Activated CD8-positive, alpha-beta T cell treated with anti-CD3 and anti-CD28 coated beads for 36 hours (primary cell): ENCODE data around the gene KCNAB3. TPM values are rescaled to one million over a fixed set of nuclear protein-coding genes. Genes with fewer than 3 reads are reported as not detected.

Experiments used
- ATAC-seq: fragments of 200-7000 bp; cut with Tn5 transposase; one replicate; pipeline ENCODE4 v1.10.0; 2021; ENCODE audit warnings: mild to moderate bottlenecking, moderate library complexity
- CTCF ChIA-PET: fragments of 350-600 bp; sonication (Branson Sonifier 250); formaldehyde crosslinking; loops from one replicate; lab custom pipeline; 2021; ENCODE audit warnings: antibody characterized with exemption; lab: Charles Lee
- POLR2A ChIA-PET: fragments of 350-600 bp; sonication (Branson Sonifier 250); formaldehyde crosslinking; loops from one replicate; lab custom pipeline; 2021; ENCODE audit warnings: antibody characterized with exemption; lab: Charles Lee
- DNase-seq: peaks from one replicate; pipeline ENCODE4 v3.0.0-alpha.2; 2020
- H3K27ac Mint-ChIP-seq: one replicate; pipeline ENCODE4 v1.8.0; 2021; ENCODE audit warnings: mild to moderate bottlenecking, mixed read lengths
- H3K27me3 Mint-ChIP-seq: one replicate; pipeline ENCODE4 v1.8.0; 2021; ENCODE audit warnings: mixed read lengths
- H3K36me3 Mint-ChIP-seq: one replicate; pipeline ENCODE4 v1.8.0; 2021; ENCODE audit warnings: low read depth, mixed read lengths
- H3K4me1 Mint-ChIP-seq: one replicate; pipeline ENCODE4 v1.8.0; 2021; ENCODE audit warnings: low read depth, mixed read lengths
- H3K4me3 Mint-ChIP-seq: one replicate; pipeline ENCODE4 v1.8.0; 2021; ENCODE audit warnings: mild to moderate bottlenecking, moderate library complexity, mixed read lengths
- H3K9me3 Mint-ChIP-seq: one replicate; pipeline ENCODE4 v1.8.0; 2021; ENCODE audit warnings: mixed read lengths
- intact Hi-C: fragments of 100-400 bp; cut with micrococcal nuclease; formaldehyde crosslinking; loops from one replicate; pipeline ENCODE4 v1.10.0; 2022
- total RNA-seq, 2 experiments: library from RNA; stranded (reverse); gene quantifications; one replicate each; pipeline ENCODE4 v1.2.3, GENCODE V29; 2021
- TF ChIP-seq, protein P1 (sequence below): fragments of 200-600 bp; IDR thresholded peaks from one replicate; pipeline ENCODE4 v1.8.0; 2022; ENCODE audit warnings: antibody characterized with exemption, mild to moderate bottlenecking

The KCNAB3 gene
- total RNA-seq, 2 experiments from 2014 or later: 7.2 to 7.6 TPM

GRCh38 chr17:7873051-7873450 is 56.6 kb downstream of the KCNAB3 start:
- DNase-seq (no peak), ATAC-seq (no peak)
- H3K4me3 Mint-ChIP-seq: no peak overlapping the region
- peaks cover 14% of the 10 kb centered on the region for H3K4me1 Mint-ChIP-seq
- POLR2A ChIA-PET: interaction anchor here (1.2 to 2.1 kb wide), 3 partner anchors 10 to 36 kb away, joined by 3 to 12 read pairs (median 4); no protein-coding TSS in a partner anchor
- H3K9me3 Mint-ChIP-seq: no peaks in the 10 kb centered on the region
- H3K27me3 Mint-ChIP-seq: no peaks in the 10 kb centered on the region
- intact Hi-C loops: no loop called here
- TF ChIP-seq, protein P1, sequence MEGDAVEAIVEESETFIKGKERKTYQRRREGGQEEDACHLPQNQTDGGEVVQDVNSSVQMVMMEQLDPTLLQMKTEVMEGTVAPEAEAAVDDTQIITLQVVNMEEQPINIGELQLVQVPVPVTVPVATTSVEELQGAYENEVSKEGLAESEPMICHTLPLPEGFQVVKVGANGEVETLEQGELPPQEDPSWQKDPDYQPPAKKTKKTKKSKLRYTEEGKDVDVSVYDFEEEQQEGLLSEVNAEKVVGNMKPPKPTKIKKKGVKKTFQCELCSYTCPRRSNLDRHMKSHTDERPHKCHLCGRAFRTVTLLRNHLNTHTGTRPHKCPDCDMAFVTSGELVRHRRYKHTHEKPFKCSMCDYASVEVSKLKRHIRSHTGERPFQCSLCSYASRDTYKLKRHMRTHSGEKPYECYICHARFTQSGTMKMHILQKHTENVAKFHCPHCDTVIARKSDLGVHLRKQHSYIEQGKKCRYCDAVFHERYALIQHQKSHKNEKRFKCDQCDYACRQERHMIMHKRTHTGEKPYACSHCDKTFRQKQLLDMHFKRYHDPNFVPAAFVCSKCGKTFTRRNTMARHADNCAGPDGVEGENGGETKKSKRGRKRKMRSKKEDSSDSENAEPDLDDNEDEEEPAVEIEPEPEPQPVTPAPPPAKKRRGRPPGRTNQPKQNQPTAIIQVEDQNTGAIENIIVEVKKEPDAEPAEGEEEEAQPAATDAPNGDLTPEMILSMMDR: no peak
- CTCF ChIA-PET: interaction anchor here (1.2 to 6.1 kb wide), 3 partner anchors 10 to 130 kb away, joined by 3 to 42 read pairs (median 4); no protein-coding TSS in a partner anchor
- no peak overlapping the region for H3K27ac Mint-ChIP-seq
- peaks cover 25% of the 10 kb centered on the region for H3K36me3 Mint-ChIP-seq

Other genes starting within 250 kb of the KCNAB3 start
- 100 to 1,000 TPM; 129 to 138 TPM for gene TP53, start 242.4 kb downstream of the KCNAB3 start, total RNA-seq
- 10 to 100 TPM; 27.5 to 28.6 TPM for gene WRAP53, start 241.4 kb downstream of the KCNAB3 start, total RNA-seq
- gene EFNB3, start 224.7 kb downstream of the KCNAB3 start, total RNA-seq: not detected
- not detected for gene DNAH2, start 212.1 kb downstream of the KCNAB3 start, total RNA-seq
- gene KDM6B, start 95.6 kb downstream of the KCNAB3 start, total RNA-seq: 10 to 100 TPM; 49.2 to 53.8 TPM
- gene TMEM88, start 74.8 kb downstream of the KCNAB3 start, total RNA-seq: 1 to 10 TPM; 2.4 to 2.9 TPM
- 10 to 100 TPM; 72.8 to 77.2 TPM for gene NAA38, start 72.3 kb downstream of the KCNAB3 start, total RNA-seq
- gene CYB5D1, start 71.9 kb downstream of the KCNAB3 start, total RNA-seq: 10 to 100 TPM; 13.5 to 16.2 TPM
- 100 to 1,000 TPM; 130 to 139 TPM for gene CHD3, start 41.1 kb downstream of the KCNAB3 start, total RNA-seq
- gene RNF227, start 13.6 kb downstream of the KCNAB3 start, total RNA-seq: 1 to 10 TPM; 5.1 to 5.2 TPM
- gene TRAPPC1, start 2.1 kb upstream of the KCNAB3 start, total RNA-seq: 100 to 1,000 TPM; 140 to 143 TPM
- gene CNTROB, start 2.4 kb upstream of the KCNAB3 start, total RNA-seq: 10 to 100 TPM; 48.4 to 54.1 TPM
- gene GUCY2D, start 72.8 kb upstream of the KCNAB3 start, total RNA-seq: not detected
- under 1 TPM in 1 of 2 experiments, not detected in 1; 0.16 TPM for gene ALOX15B, start 109.2 kb upstream of the KCNAB3 start, total RNA-seq
- gene ALOX12B, start 157.9 kb upstream of the KCNAB3 start, total RNA-seq: 1 to 10 TPM; 4.3 to 5.2 TPM
- gene ALOXE3, start 188.7 kb upstream of the KCNAB3 start, total RNA-seq: under 1 TPM in 1 of 2 experiments, not detected in 1; 0.09 TPM
- 1 to 10 TPM; 4.0 to 4.9 TPM for gene HES7, start 194.2 kb upstream of the KCNAB3 start, total RNA-seq
- 100 to 1,000 TPM; 123 to 129 TPM for gene PER1, start 222.5 kb upstream of the KCNAB3 start, total RNA-seq
- gene VAMP2, start 233.1 kb upstream of the KCNAB3 start, total RNA-seq: 10 to 100 TPM; 30.0 to 33.7 TPM
- gene TMEM107, start 246.5 kb upstream of the KCNAB3 start, total RNA-seq: 10 to 100 TPM; 33.4 to 35.9 TPM